Liver (tissue), 9 donors: ENCODE measurements around the gene TJP1. TPM values are rescaled to one million over a fixed set of nuclear protein-coding genes. Genes with fewer than 3 reads are reported as not detected.

Experiments used
- DNase-seq: peaks from one replicate; pipeline ENCODE4 v3.0.0-alpha.2; 2017; ENCODE audit warnings: low spot score
- H3K27ac ChIP-seq, 2 donors: one replicate each; pipeline ENCODE4 v1.7.0; 2013; ENCODE audit warnings: inconsistent platforms in 2 of 2, low read length in 2 of 2, control low read depth in 1 of 2, low read depth in 1 of 2, mild to moderate bottlenecking in 1 of 2
- H3K27me3 ChIP-seq, 4 donors: one replicate each; pipeline versions ENCODE4 v1.6.1 to v1.7.0; 2013; ENCODE audit warnings: low read length in 3 of 4, inconsistent platforms in 1 of 4, mild to moderate bottlenecking in 1 of 4, moderate library complexity in 1 of 4; ENCODE audit not compliant: control insufficient read depth in 4 of 4, insufficient read depth in 4 of 4
- H3K36me3 ChIP-seq, 4 donors: one replicate each; pipeline versions ENCODE4 v1.6.1 to v1.7.0; 2013; ENCODE audit warnings: low read length in 3 of 4, mild to moderate bottlenecking in 3 of 4, low read depth in 1 of 4, moderate library complexity in 1 of 4; ENCODE audit not compliant: control insufficient read depth in 4 of 4, insufficient read depth in 3 of 4
- H3K4me1 ChIP-seq, 4 donors: one replicate each; pipeline versions ENCODE4 v1.6.1 to v1.7.0; 2013; ENCODE audit warnings: low read length in 3 of 4, mild to moderate bottlenecking in 3 of 4, moderate library complexity in 1 of 4; ENCODE audit not compliant: control insufficient read depth in 4 of 4, insufficient read depth in 4 of 4
- H3K4me3 ChIP-seq, 3 donors: one replicate each; pipeline versions ENCODE4 v1.6.1 to v1.7.0; 2013; ENCODE audit warnings: low read length in 3 of 3, control low read depth in 1 of 3, low read depth in 1 of 3, mild to moderate bottlenecking in 1 of 3
- H3K9ac ChIP-seq, 2 donors: one replicate each; pipeline ENCODE4 v1.7.0; 2013; ENCODE audit warnings: low read length in 2 of 2, mild to moderate bottlenecking in 2 of 2, moderate library complexity in 2 of 2, control low read depth in 1 of 2, low read depth in 1 of 2
- H3K9me3 ChIP-seq, 4 donors: one replicate each; pipeline versions ENCODE4 v1.6.1 to v1.7.0; 2013; ENCODE audit warnings: low read length in 3 of 4; ENCODE audit not compliant: control insufficient read depth in 4 of 4
- EGR1 ChIP-seq, 2 donors: IDR thresholded peaks; 2 replicates each; pipeline ENCODE4 v1.6.1; 2016 to 2018; ENCODE audit warnings: antibody characterized with exemption in 2 of 2, low read depth in 2 of 2
- FOXA2 ChIP-seq: IDR thresholded peaks from 2 replicates; pipeline ENCODE4 v1.6.1; 2016; ENCODE audit warnings: antibody characterized with exemption
- GABPA ChIP-seq, 2 donors: IDR thresholded peaks in 1 of 2; conservative IDR thresholded peaks in 1 of 2; 2 replicates each; pipeline ENCODE4 v1.6.1; 2016; ENCODE audit warnings: antibody characterized with exemption in 2 of 2, mild to moderate bottlenecking in 1 of 2, moderate library complexity in 1 of 2
- HNF4A ChIP-seq, 2 donors: conservative IDR thresholded peaks; 2 replicates each; pipeline ENCODE4 v1.6.1; 2016; ENCODE audit warnings: antibody characterized with exemption in 2 of 2, mild to moderate bottlenecking in 2 of 2
- HNF4G ChIP-seq: IDR thresholded peaks from 2 replicates; pipeline ENCODE4 v1.6.1; 2016; ENCODE audit warnings: antibody characterized with exemption
- JUND ChIP-seq, 2 donors: IDR thresholded peaks; 2 replicates each; pipeline ENCODE4 v1.6.1; 2016; ENCODE audit warnings: antibody characterized with exemption in 2 of 2
- NR2F2 ChIP-seq: IDR thresholded peaks from 2 replicates; pipeline ENCODE4 v1.6.1; 2016; ENCODE audit warnings: antibody characterized with exemption
- RAD21 ChIP-seq, 2 donors: IDR thresholded peaks; 2 replicates each; pipeline ENCODE4 v1.6.1; 2016; ENCODE audit warnings: antibody characterized with exemption in 2 of 2, mild to moderate bottlenecking in 2 of 2
- RXRA ChIP-seq, 2 donors: IDR thresholded peaks; 2 replicates each; pipeline ENCODE4 v1.6.1; 2017 to 2018; ENCODE audit warnings: antibody characterized with exemption in 2 of 2, mild to moderate bottlenecking in 1 of 2
- SP1 ChIP-seq: IDR thresholded peaks from 2 replicates; pipeline ENCODE4 v1.6.1; 2018; ENCODE audit warnings: antibody characterized with exemption, mild to moderate bottlenecking
- TAF1 ChIP-seq: conservative IDR thresholded peaks from 2 replicates; pipeline ENCODE4 v1.6.1; 2016; ENCODE audit warnings: antibody characterized with exemption, mild to moderate bottlenecking
- YY1 ChIP-seq: IDR thresholded peaks from 2 replicates; pipeline ENCODE4 v1.6.1; 2016; ENCODE audit warnings: antibody characterized with exemption, mild to moderate bottlenecking
- WGBS: extraction: QIAGEN DNeasy Blood & Tissue Kit; methylation state at CpG from one replicate; pipeline ENCODE4 v1.1.7; 2013; 5-methylcytosine and 5-hydroxymethylcytosine counted together
- polyA plus RNA-seq, 2 donors: library from polyadenylated mRNA; stranded (reverse) in 1 of 2; unstranded in 1 of 2; fragments of 200-250 nt in 1 of 2; fragments of >200 nt in 1 of 2; fragmentation: Nextera tagmentation in 1 of 2; extraction: Ambion mirVana in 1 of 2; gene quantifications; one replicate each; pipeline versions ENCODE4 v1.2.1 to v1.2.3, GENCODE V29; 2013 to 2015
- total RNA-seq, 2 donors: library from RNA; depleted of rRNA; stranded (reverse); fragments of >200 nt; gene quantifications; one replicate each; pipeline ENCODE4 v1.2.3, GENCODE V29; 2014
- TF ChIP-seq, protein P1 (sequence below): IDR thresholded peaks from 2 replicates; pipeline ENCODE4 v1.6.1; 2016; ENCODE audit warnings: antibody characterized with exemption, mild to moderate bottlenecking
- TF ChIP-seq, protein P2 (sequence below): IDR thresholded peaks from 2 replicates; pipeline ENCODE4 v1.6.1; 2016; ENCODE audit warnings: antibody characterized with exemption
- TF ChIP-seq, protein P3 (sequence below): IDR thresholded peaks from 2 replicates; pipeline ENCODE4 v1.6.1; 2016; ENCODE audit warnings: antibody characterized with exemption
- TF ChIP-seq, protein P4 (sequence below): IDR thresholded peaks from 2 replicates; pipeline ENCODE4 v1.6.1; 2016; ENCODE audit warnings: antibody characterized with exemption
- donor health status: healthy.
- donor health status: healthy.
- donor health status: healthy.
- donor health status: healthy.
- donor health status: healthy.

TJP1 gene
- total and polyA plus RNA-seq, 4 donors, result 12.6 to 40.4 (median 16.9) TPM

DNA sequence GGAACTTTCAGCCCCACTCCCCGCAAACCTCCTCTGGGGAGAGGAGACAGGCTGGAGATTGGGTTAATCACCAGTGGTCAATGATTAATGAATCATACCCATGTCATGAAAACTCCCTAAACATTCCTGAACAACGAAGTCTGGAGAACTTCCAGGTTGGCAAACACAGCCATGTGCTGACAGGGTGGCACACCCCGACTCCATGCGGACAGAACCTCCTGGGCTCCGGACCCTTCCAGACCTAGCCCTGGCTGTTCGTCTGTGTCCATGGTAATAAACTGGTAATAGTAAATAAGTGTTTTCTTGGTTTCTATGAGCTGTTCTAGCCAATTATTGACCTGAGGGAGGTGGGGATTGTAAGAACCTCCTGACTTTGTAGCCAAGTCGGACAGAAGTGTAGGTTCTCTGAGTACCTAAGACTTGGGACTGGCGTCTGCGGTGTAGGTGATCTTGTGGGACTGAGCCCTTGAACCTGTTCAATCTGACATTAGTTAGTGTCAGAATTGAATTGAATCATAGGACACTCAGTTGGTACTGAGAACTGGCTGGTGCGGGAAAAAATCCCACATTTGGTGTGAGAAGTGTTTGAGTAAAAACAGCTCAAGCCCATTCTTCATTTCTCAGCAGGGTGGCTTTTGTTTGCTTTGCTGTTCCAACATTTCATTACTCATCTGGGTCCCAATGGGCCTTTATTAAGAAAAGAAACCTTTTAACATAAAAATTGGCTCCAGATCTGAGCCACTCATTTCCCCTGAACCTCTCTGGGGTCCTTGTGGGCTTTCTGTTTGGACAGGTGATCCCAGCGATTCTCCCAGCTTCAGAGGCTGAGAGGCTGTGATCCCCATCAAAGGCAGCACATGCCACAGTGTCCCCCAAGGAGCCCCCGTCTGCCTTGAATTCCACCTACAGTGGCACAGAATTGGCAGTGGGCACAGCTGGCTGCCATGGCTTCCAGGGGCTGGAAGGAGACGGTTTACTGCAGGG lies 151.0 kb downstream of the TJP1 start:
- Histone ChIP-seq H3K36me3 (no peaks in the 10 kb centered on the region), H3K27ac (peak overlapping the region; percentile 84 to 94), H3K9me3 (no peaks in the 10 kb centered on the region), H3K4me3 (peak overlapping the region; percentile 0 to 41 (median 33)), H3K27me3 (no peaks in the 10 kb centered on the region), H3K4me1 (peaks cover 12 to 30% (median 20%) of the 10 kb centered on the region in 4 donors), H3K9ac (peak overlapping the region; percentile 61 to 87)
- 30% methylated on average over 13 of the region's 13 CpGs for WGBS
- TF ChIP-seq JUND (IDR thresholded peaks at IDR 0.05) (peak in 1 of 2 donors; percentile 78), SP1 (peak; percentile 58), FOXA2 (peak; percentile 71), YY1 (peak; percentile 79), RXRA (IDR thresholded peaks at IDR 0.05) (peak in 1 of 2 donors; percentile 61), TAF1 (peak; percentile 82), NR2F2 (no peak), HNF4A (conservative IDR thresholded peaks at IDR 0.05) (peak; percentile 21 to 44), RAD21 (IDR thresholded peaks at IDR 0.05) (peak in 1 of 2 donors; percentile 32), GABPA (IDR thresholded peaks at IDR 0.05 in 1 of 2, conservative IDR thresholded peaks at IDR 0.05 in 1 of 2) (no peak), HNF4G (no peak), EGR1 (IDR thresholded peaks at IDR 0.05; ENCODE audit: low read depth in 2 of 2) (no peak)
- TF ChIP-seq, protein P1, sequence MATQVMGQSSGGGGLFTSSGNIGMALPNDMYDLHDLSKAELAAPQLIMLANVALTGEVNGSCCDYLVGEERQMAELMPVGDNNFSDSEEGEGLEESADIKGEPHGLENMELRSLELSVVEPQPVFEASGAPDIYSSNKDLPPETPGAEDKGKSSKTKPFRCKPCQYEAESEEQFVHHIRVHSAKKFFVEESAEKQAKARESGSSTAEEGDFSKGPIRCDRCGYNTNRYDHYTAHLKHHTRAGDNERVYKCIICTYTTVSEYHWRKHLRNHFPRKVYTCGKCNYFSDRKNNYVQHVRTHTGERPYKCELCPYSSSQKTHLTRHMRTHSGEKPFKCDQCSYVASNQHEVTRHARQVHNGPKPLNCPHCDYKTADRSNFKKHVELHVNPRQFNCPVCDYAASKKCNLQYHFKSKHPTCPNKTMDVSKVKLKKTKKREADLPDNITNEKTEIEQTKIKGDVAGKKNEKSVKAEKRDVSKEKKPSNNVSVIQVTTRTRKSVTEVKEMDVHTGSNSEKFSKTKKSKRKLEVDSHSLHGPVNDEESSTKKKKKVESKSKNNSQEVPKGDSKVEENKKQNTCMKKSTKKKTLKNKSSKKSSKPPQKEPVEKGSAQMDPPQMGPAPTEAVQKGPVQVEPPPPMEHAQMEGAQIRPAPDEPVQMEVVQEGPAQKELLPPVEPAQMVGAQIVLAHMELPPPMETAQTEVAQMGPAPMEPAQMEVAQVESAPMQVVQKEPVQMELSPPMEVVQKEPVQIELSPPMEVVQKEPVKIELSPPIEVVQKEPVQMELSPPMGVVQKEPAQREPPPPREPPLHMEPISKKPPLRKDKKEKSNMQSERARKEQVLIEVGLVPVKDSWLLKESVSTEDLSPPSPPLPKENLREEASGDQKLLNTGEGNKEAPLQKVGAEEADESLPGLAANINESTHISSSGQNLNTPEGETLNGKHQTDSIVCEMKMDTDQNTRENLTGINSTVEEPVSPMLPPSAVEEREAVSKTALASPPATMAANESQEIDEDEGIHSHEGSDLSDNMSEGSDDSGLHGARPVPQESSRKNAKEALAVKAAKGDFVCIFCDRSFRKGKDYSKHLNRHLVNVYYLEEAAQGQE, result peak; percentile 68
- TF ChIP-seq, protein P2, sequence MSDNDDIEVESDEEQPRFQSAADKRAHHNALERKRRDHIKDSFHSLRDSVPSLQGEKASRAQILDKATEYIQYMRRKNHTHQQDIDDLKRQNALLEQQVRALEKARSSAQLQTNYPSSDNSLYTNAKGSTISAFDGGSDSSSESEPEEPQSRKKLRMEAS, result peak; percentile 98
- TF ChIP-seq, protein P3, sequence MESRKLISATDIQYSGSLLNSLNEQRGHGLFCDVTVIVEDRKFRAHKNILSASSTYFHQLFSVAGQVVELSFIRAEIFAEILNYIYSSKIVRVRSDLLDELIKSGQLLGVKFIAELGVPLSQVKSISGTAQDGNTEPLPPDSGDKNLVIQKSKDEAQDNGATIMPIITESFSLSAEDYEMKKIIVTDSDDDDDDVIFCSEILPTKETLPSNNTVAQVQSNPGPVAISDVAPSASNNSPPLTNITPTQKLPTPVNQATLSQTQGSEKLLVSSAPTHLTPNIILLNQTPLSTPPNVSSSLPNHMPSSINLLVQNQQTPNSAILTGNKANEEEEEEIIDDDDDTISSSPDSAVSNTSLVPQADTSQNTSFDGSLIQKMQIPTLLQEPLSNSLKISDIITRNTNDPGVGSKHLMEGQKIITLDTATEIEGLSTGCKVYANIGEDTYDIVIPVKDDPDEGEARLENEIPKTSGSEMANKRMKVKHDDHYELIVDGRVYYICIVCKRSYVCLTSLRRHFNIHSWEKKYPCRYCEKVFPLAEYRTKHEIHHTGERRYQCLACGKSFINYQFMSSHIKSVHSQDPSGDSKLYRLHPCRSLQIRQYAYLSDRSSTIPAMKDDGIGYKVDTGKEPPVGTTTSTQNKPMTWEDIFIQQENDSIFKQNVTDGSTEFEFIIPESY, result no peak
- TF ChIP-seq, protein P4, sequence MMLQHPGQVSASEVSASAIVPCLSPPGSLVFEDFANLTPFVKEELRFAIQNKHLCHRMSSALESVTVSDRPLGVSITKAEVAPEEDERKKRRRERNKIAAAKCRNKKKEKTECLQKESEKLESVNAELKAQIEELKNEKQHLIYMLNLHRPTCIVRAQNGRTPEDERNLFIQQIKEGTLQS, result no peak
- DNase-seq, result no peak

DNA sequence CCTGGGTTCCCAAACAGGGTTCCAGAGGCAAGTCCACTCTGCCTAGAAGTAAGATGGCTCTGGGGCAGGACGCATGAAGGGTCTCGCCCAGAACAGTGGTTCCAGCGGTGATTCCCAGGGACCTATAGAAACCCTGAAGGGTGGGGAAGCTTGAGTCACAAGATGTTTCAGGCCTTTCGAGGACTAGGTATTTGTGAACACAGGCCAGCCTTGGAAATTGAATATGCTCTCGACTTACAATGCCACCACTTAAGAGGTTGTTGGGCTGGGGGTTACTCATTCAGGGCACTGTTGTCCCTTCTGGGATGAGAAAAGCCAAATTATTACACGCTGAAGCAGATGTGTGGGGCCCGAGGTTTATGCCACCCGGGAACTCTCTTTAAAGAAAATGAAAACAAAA lies 152.0 kb downstream of the TJP1 start:
- DNase-seq, result no peak
- TF ChIP-seq NR2F2 (no peak), TAF1 (no peak), JUND (IDR thresholded peaks at IDR 0.05) (no peak), SP1 (no peak), RAD21 (IDR thresholded peaks at IDR 0.05) (no peak), YY1 (no peak), HNF4G (no peak), EGR1 (IDR thresholded peaks at IDR 0.05; ENCODE audit: low read depth in 2 of 2) (no peak), GABPA (IDR thresholded peaks at IDR 0.05 in 1 of 2, conservative IDR thresholded peaks at IDR 0.05 in 1 of 2) (no peak)
- TF ChIP-seq, protein P4, result no peak
- TF ChIP-seq, protein P1, result no peak
- WGBS, result 86% methylated on average over 8 of the region's 8 CpGs
- Histone ChIP-seq H3K27me3 (no peaks in the 10 kb centered on the region), H3K27ac (peak overlapping the region; percentile 84 to 94), H3K4me3 (no peak overlapping the region), H3K9ac (peak overlapping the region in 1 of 2 donors; percentile 79), H3K9me3 (no peaks in the 10 kb centered on the region), H3K4me1 (peaks cover 12 to 22% (median 15%) of the 10 kb centered on the region in 4 donors), H3K36me3 (no peaks in the 10 kb centered on the region)
